Activated T-cell treated with anti-CD3 and anti-CD28 coated beads for 4 hours (primary cell): Measurements from ENCODE around the gene NTSR1.

Experiments used
- DNase-seq: peaks from one replicate; pipeline ENCODE4 v3.0.0-alpha.2; 2020

Gene NTSR1

DNA sequence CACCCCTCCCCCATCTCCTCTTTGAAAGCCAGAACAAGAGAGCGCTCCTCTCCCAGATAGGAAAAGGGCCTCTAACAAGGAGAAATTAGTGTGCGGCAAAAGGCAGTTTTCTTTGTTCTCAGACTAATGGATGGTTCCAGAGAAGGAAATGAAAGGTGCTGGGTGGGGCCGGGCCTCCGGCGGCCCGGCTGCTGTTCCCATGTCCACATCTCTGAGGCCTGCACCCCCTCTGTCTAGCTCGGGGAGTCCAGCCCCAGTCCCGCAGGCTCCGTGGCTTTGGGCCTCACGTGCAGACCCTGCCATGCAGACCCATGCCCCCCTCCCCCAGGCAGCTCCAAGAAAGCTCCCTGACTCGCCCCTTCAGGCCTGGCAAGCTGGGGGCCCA, 51.8 kb downstream of the NTSR1 start:
- no peak for DNase-seq

DNA sequence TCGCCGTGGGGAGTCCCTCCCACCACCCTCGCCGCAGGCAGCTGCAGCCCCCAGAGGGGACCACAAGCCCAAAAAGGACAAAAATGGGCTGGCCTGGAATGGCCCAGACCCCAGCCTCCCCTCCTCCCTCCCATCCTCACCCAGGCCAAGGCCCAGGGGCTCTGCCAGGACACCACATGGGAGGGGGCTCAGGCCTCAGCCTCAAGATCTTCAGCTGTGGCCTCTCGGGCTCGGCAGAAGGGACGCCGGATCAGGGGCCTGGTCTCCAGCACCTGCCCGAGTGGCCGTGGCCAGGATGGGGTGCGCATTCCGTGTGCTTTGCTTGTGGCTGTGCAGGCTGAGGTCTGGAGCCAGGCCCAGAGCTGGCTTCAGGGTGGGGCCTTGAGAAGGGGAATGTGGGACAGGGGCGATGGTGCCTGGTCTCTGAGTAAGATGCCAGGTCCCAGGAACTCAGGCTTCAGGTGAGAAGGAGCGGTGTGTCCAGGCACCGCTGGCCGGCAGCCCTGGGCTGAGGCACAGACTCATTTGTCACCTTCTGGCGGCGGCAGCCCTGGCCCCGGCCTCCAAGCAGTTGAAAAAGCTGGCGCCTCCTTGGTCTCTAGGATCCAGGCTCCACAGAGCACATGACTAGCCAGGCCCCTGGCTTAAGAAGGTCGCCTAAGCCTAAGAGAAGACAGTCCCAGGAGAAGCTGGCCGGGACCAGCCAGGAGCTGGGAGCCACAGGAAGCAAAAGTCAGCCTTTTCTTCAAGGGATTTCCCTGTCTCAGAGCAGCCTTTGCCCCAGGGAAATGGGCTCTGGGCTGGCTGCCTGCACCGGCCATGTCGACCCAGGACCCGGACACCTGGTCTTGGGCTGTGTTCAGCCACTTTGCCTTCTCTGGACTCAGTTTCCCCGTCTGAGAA, 52.5 kb downstream of the NTSR1 start:
- no peak for DNase-seq

DNA sequence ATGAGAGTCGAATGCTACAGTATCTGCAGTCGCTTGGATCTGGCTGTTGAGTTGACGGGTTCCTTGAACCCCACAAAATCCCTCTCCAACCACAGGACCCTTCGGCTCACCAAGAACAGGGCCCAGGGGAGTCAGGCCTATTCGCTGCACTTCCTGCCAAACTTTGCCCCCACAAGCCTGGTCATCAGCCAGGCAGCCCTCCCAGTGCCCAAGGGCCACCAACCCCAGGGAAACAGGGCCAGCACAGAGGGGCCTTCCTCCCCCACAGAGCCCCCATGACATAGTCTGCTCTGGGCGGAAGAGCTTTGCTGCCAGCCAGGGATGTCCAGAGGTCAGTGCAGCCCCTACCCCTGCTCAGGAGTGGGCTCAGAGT, 53.1 kb downstream of the NTSR1 start:
- no peak for DNase-seq

DNA sequence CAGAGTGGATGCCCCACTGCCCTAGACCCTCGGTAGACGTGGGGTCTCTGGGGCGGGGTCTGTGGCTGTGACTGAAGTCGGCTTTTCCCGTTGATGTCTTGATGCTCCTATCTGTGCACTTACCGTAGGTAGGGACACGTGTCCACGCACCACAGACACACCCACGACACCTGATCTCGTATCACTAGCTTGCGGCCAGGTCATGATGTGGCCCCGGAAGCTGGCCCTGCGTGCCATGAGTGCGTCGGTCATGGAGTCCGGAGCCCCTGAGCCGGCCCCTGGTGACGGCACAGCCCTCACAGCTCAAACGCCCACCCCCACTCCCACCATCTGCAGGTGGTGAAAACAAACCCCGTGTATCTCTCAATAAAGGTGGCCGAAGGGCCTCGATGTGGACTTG, 53.7 kb downstream of the NTSR1 start:
- no peak for DNase-seq

DNA sequence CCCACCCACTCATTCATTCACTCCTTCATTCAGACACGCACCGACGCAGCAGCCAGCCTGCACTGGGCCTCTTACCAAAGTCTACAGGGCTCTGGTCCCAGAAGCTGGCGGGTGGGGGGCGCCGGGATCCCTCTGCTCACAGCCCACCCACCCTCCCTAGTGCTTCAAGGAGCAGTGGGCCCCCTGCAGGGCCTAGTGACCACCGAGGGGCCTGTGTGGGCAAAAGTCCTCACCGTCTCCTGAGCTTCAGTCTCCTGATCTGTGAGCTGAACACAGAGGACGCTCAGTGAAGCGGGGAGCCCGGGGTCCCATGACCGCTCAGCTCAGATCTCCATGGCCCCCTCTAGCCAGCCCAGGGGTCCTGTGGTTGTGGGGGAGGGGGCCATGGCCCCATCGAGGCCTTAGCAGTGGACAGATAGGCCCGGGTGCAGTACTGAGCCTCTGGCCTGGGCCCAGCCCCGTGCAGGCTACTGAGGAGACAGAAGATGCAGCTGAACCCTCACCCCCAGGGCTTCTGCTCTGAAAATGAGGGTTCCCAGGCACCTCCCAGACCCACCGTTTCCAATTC, 54.2 kb downstream of the NTSR1 start:
- DNase-seq, result no peak

DNA sequence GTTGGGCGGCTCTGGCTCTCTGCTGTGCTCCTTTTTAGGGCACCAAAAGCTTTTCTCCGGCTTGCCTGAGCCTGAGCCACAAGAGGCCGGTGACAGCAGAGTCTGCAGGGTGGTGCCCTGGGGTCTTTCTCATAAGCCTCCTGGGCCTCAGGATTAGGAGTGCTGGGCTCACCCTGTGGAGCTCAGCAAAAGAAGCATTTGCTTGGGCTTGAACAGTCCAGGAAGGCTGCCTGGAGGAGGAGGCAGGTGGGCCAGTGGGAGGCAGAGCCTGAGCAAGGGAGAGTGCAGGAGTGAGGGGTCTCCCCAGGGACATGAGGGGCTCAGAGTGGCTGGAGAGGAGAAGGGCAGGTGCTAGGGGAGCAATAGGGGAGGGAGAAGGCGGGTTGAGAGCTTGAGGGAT, 54.8 kb downstream of the NTSR1 start:
- no peak for DNase-seq

DNA sequence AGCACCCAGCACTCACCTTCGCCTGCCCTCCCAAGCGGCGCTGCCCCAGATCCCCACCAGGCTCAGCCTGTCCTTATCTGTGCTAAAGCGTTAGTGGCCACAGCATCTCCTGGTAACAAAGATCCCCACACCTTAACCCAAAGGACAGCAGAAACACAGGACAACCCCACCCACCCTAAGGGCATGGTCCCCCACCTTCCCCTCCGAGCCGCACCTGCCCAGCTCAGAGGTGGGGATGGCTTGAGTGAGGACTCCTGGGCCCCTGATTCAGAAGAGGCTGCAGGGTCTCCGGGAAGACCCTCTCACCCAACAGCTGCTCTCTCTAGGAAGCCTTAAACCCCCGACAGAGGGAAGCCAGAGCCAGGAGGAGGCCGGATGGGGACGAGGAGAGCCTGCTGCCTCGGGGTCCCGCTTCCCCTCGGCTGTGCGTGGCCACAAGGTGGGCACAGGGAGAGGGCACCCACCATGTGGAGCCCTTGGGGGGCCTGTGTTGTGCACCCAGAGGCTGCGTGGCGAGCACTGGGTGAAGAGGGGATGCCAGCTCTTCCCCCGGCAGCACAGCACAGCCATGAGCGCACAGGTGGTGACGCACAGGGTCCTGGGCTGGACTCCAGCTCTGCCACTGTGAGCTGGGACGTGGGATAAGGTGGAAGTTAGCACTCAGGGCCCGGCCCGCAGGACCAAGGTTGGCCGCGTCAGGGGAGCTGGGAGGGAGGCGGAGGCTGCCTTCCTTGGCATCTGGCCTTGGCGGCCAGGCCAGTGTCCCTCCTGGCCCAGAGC, 55.7 kb downstream of the NTSR1 start:
- no peak for DNase-seq

DNA sequence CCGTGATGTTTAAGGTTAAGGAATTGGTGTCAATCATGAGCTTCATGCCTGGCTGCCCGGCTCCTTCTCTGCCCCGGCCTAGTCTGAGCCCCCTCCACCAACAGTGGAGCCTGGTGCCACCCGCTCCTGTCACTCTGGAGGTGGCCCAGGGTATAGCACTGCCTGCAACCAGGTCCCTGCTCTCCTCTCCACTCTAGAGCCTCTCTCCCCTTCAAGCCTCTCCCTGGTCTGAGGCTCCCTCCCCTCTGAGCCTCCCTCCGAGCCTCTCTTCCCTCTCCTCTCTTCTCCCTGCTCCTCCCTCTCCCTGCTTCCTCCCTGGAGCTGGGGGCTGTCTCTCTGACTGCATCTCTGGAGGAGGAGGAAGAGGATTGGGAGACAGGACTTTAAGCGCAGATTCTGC, 56.4 kb downstream of the NTSR1 start:
- no peak for DNase-seq

DNA sequence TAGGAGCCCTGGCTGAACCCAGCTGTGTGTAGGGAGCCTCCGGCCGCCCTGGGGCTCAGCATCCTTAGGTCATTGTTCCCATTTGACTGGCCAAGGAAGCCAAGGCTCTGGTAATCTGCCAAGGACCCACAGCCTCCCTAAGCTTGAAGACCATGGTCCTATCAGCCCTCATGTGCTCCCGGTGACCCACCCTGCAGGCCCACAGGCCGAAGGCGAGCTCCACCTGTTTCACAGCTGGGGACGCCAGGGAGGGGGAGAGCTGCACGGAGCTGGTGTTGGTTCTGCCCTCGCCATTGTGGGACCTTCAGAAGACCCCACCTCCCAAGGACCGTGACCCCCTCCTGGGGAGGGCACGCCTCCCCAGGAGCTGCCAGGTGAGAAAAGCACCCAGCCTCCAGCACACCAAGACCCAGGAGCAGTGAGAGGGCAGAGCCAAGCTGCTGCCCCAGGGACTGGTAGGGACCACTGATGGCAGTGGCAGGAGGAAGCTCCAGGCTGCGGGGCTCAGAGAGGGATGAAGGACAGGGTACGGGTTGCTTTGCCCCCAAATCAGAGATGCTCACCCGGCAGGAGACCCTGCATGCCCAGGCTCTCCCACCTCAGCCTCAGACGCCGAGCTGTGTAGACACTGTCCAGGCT, 56.9 kb downstream of the NTSR1 start:
- DNase-seq, result no peak

DNA sequence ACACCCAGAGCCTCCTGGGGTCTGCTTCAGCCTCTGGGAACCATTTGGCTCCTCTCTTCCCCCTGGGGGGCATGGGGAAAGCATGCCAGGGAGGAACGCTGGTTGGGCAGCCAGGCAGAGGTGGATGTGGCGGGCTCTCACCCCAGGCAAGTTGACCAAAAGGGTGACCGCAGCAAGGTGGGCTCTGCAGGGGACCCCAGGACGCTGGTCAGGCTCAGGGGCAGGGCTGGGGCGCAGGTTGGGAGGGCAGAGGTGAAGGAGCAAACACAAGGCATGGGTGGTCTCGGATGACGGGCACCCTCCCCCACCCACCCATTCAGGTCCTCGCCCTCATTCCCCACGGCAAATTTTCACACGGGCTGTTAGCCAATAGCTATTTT, 57.4 kb downstream of the NTSR1 start:
- no peak for DNase-seq

DNA sequence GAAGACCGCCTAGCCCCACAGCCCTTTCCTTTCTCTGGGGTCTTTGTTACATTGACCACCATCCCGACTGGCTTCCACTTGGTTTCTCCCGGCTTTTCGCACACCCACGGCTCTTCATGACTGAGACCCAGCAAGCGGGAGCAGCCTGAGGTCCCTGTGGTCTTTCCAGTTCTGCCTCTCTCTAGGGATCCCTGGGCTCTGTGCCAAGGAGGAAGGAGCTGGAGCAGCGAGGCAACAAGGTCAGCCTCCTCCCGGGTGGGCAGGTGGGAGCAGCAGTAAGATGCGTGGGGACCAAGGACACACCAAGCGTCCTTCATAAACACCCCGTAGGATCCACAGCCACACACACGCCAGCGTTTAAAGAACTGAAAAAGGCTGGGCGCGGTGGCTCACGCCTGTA, 58.1 kb downstream of the NTSR1 start:
- DNase-seq, result no peak

DNA sequence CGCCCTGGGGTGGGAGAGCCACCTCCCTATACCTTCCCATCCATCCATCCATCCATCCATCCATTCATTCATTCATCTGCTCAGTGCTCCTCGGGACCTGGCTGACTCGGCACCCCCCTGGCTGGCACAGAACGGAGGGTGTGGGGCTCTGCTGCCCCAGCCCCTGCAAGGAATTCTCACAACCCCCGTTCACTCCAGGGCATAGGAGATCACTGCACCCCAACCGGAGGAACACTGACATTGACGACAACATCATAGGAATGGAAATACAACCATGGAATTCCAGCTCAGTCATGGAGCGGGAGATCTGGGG, 59.6 kb downstream of the NTSR1 start:
- no peak for DNase-seq

DNA sequence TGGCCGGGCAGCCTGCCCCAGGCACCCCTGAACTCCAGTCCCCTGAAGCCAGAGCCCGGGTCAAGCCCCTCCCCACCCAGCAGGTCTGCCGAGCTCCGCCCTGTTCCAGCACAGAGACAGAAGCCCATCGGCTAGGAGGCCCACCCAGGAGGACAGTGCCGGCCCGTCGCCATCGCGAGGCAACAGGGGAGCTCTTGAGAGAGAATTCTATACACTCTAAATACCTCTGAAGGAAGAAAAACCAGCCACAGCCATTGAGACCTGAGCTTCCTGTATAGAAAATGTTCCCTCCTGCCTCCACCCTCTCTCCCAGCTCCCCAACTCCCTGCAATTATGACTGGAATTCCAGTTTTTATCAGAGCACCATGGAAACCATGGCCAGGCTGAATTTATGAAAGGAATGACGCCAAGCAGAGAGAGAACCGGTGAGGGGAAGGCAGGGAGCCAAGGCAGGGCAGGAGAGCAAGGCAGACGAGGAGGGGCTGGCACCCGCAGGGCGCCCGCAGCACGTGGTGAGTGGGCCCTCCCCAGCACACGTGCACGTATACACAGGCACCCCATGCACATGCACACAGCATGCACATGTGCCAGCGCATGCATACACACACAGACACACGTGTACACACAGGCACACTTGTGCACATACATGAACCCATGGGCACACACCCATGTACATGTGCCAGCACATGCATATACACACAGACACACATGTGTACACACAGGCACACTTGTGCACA, 60.1 kb downstream of the NTSR1 start:
- DNase-seq, result no peak

DNA sequence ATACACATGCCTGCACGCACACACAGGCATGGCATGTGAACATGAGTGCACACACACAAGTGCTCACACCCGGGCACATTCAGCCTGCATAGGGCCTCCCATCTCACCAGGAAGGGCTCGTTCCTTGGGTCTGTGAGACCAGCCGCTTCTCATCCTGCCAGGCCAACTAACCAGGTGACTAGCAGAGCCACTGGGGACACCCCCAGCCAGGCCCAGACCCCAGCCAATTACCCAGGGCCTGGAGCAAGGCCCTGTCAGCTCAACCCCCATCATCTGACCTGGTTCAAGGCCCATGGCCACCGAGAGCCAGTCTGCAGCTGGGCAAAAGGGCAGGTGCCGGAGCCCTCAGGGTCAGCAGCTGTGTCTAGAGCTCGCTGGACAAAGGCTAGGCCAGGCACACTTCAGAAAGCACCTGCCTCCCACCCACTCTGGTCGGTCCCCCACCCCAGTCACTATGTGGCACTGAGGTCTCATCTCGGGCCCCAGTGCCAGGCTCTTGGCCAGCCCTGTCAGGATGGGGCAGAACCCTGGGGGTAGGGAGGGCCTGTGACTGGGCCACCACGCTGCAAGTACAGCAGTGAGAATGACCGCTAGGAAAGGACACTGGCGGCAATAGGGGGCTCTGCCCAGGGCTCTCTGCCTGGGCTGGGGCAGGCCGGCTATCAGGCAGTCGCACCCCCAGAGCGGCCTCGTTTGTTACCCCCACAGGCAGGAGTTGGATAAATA, 60.9 kb downstream of the NTSR1 start:
- no peak for DNase-seq

DNA sequence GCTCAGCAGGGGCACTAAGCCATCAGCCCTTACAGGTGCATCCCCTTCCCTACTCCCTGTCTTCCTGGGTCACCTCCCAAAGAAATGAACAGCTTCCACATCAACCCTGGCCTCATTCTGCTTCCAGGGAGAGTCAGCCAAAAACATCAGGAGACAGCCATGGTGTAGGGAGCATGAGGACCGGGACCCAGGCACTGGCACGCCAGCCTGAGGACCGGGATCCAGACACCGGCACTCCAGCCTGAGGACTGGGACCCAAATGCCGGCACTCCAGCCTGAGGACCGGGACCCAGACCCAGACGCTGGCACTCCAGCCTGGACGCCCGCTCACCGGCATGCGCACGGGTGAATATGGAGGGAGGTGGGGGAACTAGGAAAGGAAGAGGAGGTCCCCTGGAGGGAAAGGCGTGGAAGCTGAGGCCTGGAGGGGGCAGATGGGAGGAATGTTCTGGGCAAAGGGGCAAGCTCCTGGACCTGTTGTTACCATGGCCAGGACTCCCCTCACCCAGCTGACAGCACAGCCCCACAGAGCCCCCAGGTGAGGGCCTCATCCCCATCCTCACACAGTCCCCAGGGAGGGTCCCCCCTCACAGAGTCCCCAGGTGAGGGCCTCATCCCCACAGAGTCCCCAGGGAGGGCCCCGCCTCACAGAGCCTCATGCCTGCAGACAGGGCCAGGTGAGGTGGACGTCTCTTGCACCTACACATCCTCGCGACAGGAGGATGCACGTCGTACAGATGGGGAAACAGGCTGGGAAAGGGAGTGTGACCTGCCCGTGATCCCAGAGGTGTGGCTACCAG, 61.7 kb downstream of the NTSR1 start:
- DNase-seq, result no peak

DNA sequence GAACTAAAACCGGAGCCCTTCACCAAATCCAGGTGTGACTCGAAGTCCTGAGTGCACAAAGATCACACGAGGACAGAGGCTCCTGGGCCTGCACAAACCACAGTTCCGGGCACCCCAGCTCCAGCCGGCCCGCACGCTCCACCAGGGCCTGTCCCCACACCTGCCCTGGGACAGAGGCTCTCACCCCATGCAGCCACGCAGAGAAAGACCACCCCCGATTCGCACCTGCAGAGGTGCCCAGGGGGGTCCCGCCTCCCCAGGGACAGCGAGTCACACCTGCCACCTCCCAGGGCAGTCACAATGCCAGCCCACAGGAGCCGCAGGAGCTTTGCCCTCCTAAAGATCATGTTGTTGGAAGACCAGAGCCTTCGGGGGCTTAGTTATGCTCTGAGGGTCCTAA, 62.3 kb downstream of the NTSR1 start:
- DNase-seq, result no peak

DNA sequence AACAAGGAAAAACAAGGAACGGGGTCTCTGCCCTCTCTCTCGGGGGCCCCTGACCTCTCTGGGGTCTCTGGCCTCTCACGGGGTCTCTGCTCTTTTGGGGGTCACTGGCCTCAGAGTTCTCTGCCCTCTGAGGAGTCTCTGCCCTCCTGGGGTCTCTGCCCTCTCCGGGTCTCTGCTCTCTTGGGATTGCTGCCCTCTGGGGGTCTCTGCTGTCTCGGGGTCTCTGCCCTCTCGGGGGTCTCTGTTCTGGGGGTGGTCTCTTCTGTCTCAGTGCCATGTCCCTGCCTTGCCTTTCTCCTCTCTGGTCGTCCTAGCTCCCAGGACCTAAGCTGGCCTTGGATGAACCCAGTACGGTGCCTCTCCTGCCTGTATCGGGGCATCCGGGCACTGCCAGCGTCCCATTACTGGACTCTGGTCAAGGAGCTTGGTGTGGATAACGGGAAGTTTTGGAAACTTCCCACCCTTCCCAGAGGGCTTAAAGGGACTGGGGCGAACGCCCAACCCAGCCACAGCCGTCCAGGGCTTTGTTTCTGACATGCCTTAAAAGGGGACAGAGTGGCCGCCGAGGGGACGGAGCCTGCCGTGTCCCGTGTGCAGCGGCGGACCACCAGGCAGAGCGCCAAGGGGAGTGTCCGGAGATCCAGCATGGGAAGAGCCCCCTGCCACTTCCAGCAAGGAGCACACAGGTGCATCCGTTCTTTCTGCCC, 62.9 kb downstream of the NTSR1 start:
- DNase-seq, result no peak

DNA sequence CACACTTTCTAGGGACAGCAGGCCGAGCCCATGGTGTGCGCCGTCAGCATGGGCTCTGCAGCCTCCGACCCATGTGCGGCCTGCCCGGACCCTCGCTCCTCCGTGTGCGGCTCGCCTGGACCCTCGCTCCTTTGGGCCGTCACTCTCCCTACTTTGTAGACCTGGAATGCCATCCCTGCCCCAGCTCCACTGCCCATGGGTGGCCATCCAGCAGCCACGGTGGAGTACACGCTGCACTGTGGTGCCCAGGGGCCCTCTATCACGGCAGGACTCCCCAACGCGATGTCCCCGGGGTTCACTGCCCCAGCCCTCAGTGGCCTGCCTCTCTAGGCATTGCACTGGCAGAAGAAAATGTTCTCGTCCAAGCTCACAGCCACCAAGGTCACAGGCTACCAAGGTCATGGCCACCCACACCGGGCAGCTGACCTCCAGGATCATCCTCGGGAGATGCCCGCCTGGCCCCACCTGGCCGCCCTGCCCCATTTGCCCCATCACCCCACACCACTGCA, 63.5 kb downstream of the NTSR1 start:
- no peak for DNase-seq

DNA sequence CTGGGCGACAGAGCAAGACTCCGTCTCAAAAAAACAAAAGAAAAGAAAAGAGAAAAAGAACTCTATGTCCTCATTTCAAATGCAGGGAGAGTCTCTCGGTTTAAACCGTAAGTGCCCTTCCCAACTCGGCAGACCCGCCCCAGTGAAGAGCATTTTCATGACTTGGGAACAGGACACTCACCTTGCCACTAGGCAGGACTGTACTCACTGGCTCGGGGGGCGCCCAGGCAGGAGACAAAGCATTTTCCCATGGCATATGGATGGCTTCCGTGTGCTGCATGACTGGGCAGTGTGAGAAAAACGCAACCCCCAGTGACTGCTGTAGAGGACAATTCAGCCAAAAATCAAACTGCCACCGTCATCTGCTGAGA, 64.0 kb downstream of the NTSR1 start:
- no peak for DNase-seq

DNA sequence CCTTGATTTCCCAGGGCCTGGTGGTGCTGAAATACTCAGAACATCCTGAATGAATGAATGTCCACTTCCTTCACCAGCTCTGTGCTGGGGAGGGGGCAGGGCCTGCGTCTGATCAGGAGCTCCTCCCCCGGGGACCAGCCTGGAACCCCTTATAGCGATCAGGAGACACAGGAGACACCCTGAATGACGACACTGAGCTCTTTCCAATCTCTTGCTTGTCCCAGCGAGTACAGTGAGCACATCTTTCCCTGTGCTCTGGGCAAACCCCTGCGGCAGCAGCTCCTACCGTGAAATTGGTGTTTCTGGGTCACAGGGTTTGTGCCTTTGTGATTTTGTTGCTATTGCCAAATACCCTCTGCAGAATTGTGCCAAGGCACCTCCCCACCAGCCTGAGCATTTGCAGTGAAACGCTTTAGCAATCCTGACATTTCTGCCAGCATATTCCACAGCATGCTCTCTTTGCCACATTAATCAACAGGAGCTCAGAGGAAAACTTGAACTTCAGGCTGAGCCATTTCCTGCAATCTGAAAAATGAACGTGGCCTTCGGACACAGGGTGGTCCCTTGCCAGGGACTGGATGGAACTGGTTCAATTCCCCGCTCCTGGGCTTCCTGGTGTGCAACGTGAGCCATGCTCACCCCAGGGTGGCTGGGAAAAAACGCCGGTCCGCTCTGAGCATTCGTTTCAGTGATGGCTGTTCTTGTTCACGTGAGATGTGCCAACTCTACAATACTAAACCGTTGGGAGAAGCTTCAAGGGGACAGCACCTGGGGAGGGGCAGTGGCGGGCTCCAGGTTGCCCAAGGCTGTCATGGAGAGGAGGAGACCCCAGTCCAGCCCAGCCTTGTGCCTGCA, 64.6 kb downstream of the NTSR1 start:
- DNase-seq, result no peak
